CD4-positive, alpha-beta T cell (primary cell): ENCODE results near the gene PRRT4. TPM values are rescaled to one million over a fixed set of nuclear protein-coding genes. Genes with fewer than 3 reads are reported as not detected.

ENCODE experiments used
- ATAC-seq: fragments of 200-7000 bp; cut with Tn5 transposase; one replicate; pipeline ENCODE4 v1.10.0; 2022; ENCODE audit warnings: mild to moderate bottlenecking; ENCODE audit not compliant: poor library complexity
- CTCF ChIA-PET: fragments of 350-600 bp; sonication (Branson Sonifier 250); formaldehyde crosslinking; loops from one replicate; lab custom pipeline; 2021; ENCODE audit warnings: antibody characterized with exemption, inconsistent platforms; lab: Charles Lee
- POLR2A ChIA-PET: fragments of 350-600 bp; sonication (Branson Sonifier 250); formaldehyde crosslinking; loops from one replicate; lab custom pipeline; 2021; ENCODE audit warnings: antibody characterized with exemption, inconsistent platforms; lab: Charles Lee
- DNase-seq, 14 experiments: peaks; one replicate each; pipeline ENCODE4 v3.0.0-alpha.2; 2013 to 2020; ENCODE audit warnings: mixed read lengths in 2 of 14
- H3K27ac ChIP-seq, 2 donors: one replicate each; pipeline versions ENCODE4 v1.5.1 to v1.7.0; 2013; ENCODE audit warnings: low read length in 2 of 2, low read depth in 1 of 2, mild to moderate bottlenecking in 1 of 2
- H3K27me3 ChIP-seq, 2 experiments: 1 replicate in 1 of 2; 2 replicates in 1 of 2; pipeline versions ENCODE4 v1.6.1 to v1.7.0; 2013; ENCODE audit warnings: low read length in 2 of 2, control low read depth in 1 of 2, mild to moderate bottlenecking in 1 of 2, moderate library complexity in 1 of 2; ENCODE audit not compliant: insufficient read depth in 2 of 2, control insufficient read depth in 1 of 2
- H3K36me3 ChIP-seq: one replicate; pipeline ENCODE4 v1.6.1; 2013; ENCODE audit warnings: low read length, control low read depth; ENCODE audit not compliant: insufficient read depth
- H3K4me1 ChIP-seq: one replicate; pipeline ENCODE4 v1.6.1; 2013; ENCODE audit warnings: low read length, control low read depth; ENCODE audit not compliant: insufficient read depth
- H3K4me3 ChIP-seq: one replicate; pipeline ENCODE4 v1.5.1; 2013; ENCODE audit warnings: mild to moderate bottlenecking, low read length, moderate library complexity
- H3K9me3 ChIP-seq, 2 experiments: 1 replicate in 1 of 2; 2 replicates in 1 of 2; pipeline versions ENCODE4 v1.6.1 to v1.7.0; 2013; ENCODE audit warnings: low read length in 2 of 2, mild to moderate bottlenecking in 2 of 2, control low read depth in 1 of 2, moderate library complexity in 1 of 2; ENCODE audit not compliant: control insufficient read depth in 1 of 2, insufficient read depth in 1 of 2
- H3K27ac Mint-ChIP-seq: one replicate; pipeline ENCODE4 v1.8.0; 2020; ENCODE audit warnings: mixed read lengths
- H3K27me3 Mint-ChIP-seq: one replicate; pipeline ENCODE4 v1.8.0; 2021; ENCODE audit warnings: mixed read lengths
- H3K36me3 Mint-ChIP-seq: one replicate; pipeline ENCODE4 v1.8.0; 2021; ENCODE audit warnings: low read depth, mixed read lengths
- H3K4me1 Mint-ChIP-seq: one replicate; pipeline ENCODE4 v1.8.0; 2021; ENCODE audit warnings: low read depth, mixed read lengths
- H3K4me3 Mint-ChIP-seq: one replicate; pipeline ENCODE4 v1.8.0; 2020; ENCODE audit warnings: mild to moderate bottlenecking, mixed read lengths
- H3K9me3 Mint-ChIP-seq: one replicate; pipeline ENCODE4 v1.8.0; 2020; ENCODE audit warnings: mixed read lengths
- intact Hi-C, 2 experiments: fragments of 100-400 bp; cut with DNase I in 1 of 2; cut with micrococcal nuclease in 1 of 2; formaldehyde crosslinking; loops; one replicate each; pipeline versions ENCODE4 v1.15.1 to v1.9.0; 2023 to 2025; cut with DNase I, micrococcal nuclease
- total RNA-seq, 174 experiments: library from RNA in 2 of 174; stranded (reverse) in 2 of 174; gene quantifications; one replicate each; pipeline ENCODE4 v1.2.3 and lab custom pipeline; 2021 to 2026
- TF ChIP-seq, protein P1 (sequence below): fragments of 200-600 bp; IDR thresholded peaks from one replicate; pipeline ENCODE4 v1.8.0; 2022; ENCODE audit warnings: antibody characterized with exemption, mild to moderate bottlenecking

The PRRT4 gene
- total RNA-seq, 2 experiments from 2014 or later = 0.47 to 0.63 TPM

DNA sequence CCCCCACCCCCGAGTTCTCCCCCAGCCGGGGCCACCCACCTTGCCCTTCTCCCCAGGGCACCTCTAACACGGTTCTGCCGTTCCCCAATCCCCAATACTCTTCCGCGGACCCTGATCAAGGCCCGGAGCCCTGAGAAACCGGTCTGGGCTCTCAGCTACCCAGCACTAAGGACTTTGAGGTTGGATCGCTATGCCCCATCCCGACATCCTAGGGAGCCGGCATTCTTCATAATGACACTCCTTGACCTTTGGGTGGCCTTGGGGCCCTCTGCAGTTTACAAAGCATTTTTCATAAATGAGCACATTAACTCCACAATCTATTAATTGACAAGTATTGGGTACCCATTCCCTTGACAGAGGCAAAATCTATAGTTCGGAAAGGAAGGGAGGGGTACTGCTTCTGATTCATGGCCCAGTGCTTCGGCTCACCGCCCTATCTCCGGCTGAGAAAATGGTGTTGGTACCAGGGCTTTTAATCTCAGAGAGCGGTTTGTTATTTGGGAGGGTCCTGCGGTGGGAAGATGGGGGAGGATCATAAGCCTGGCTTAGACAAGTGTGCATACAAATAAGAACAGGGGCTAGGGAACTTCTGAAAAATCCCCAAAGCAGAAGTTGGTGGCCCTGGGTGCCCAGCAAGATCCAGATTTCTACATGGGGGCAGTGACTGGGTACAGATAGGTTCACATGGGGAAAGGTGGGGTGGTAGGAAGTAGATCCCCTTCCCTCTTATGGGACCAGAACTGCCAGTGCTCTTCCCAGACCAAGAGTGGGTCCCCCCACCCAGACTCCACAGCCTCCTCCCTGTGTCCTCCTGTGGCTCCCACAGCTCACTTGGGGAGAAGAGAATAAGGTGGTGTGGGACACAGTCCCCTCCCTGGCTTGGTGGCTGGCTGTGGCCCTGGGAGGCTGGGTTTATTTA, 45.1 kb upstream of the PRRT4 start:
- Histone ChIP-seq H3K9me3 (no peaks in the 10 kb centered on the region), H3K27ac (peak overlapping the region in 1 of 2 donors; percentile 24), H3K4me3 (no peak overlapping the region), H3K4me1 (peaks cover 62% of the 10 kb centered on the region), H3K27me3 (no peaks in the 10 kb centered on the region), H3K36me3 (peaks cover 3% of the 10 kb centered on the region)
- POLR2A ChIA-PET = interaction anchor here (1.6 kb wide), 1 partner anchor 49 kb away, joined by 5 read pairs; the partner anchor contains the start of gene HILPDA
- H3K27me3 Mint-ChIP-seq = no peaks in the 10 kb centered on the region
- ATAC-seq (no peak), DNase-seq (peak in 2 of 14 experiments; percentile 44 to 49)
- intact Hi-C loops = loop anchor here in 1 of 2 experiments (5.0 kb wide), 2 partner anchors 64 to 754 kb away; partner anchors contain the start of genes RBM28 and SND1
- H3K4me3 Mint-ChIP-seq = peak overlapping the region; percentile 87
- H3K27ac Mint-ChIP-seq = peak overlapping the region; percentile 78
- H3K36me3 Mint-ChIP-seq = peaks cover 14% of the 10 kb centered on the region
- TF ChIP-seq, protein P1, sequence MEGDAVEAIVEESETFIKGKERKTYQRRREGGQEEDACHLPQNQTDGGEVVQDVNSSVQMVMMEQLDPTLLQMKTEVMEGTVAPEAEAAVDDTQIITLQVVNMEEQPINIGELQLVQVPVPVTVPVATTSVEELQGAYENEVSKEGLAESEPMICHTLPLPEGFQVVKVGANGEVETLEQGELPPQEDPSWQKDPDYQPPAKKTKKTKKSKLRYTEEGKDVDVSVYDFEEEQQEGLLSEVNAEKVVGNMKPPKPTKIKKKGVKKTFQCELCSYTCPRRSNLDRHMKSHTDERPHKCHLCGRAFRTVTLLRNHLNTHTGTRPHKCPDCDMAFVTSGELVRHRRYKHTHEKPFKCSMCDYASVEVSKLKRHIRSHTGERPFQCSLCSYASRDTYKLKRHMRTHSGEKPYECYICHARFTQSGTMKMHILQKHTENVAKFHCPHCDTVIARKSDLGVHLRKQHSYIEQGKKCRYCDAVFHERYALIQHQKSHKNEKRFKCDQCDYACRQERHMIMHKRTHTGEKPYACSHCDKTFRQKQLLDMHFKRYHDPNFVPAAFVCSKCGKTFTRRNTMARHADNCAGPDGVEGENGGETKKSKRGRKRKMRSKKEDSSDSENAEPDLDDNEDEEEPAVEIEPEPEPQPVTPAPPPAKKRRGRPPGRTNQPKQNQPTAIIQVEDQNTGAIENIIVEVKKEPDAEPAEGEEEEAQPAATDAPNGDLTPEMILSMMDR = no peak
- CTCF ChIA-PET = interaction anchor here (3.1 to 5.1 kb wide), 2 partner anchors 20 to 54 kb away, joined by 9 to 28 read pairs; no protein-coding TSS in a partner anchor
- H3K9me3 Mint-ChIP-seq = no peaks in the 10 kb centered on the region
- peaks cover 61% of the 10 kb centered on the region for H3K4me1 Mint-ChIP-seq

- Mint-ChIP-seq H3K27me3 (no peaks in the 10 kb centered on the region), H3K36me3 (peaks cover 23% of the 10 kb centered on the region), H3K4me3 (peak overlapping the region; percentile 90), H3K9me3 (no peaks in the 10 kb centered on the region), H3K4me1 (peaks cover 61% of the 10 kb centered on the region), H3K27ac (peak overlapping the region; percentile 78)
- Histone ChIP-seq H3K4me1 (peaks cover 59% of the 10 kb centered on the region), H3K27ac (no peak overlapping the region), H3K36me3 (peaks cover 10% of the 10 kb centered on the region), H3K4me3 (peak overlapping the region; percentile 72), H3K9me3 (no peaks in the 10 kb centered on the region), H3K27me3 (no peaks in the 10 kb centered on the region)
- intact Hi-C loops = loop anchor here (2.0 to 5.0 kb wide), 3 partner anchors 49 to 753 kb away; partner anchors contain the start of genes HILPDA (in 1 of the 2), RBM28 (in 1 of the 2) and SND1 (in 1 of the 2)
- TF ChIP-seq, protein P1 = no peak
- ChIA-PET POLR2A (interaction anchor here (0.7 to 1.6 kb wide), 4 partner anchors 19 to 62 kb away, joined by 3 to 5 read pairs (median 3); partner anchors contain the start of genes HILPDA and RBM28), CTCF (interaction anchor here (1.0 to 5.1 kb wide), 3 partner anchors 21 to 55 kb away, joined by 3 to 28 read pairs (median 9); partner anchors contain the start of gene HILPDA)
- DNase-seq (peak in 12 of 14 experiments; percentile 34 to 87 (median 60)), ATAC-seq (peak; percentile 22)
These were observed 44.2 kb upstream of the PRRT4 start for GRCh38 chr7:128405471-128406313.
